Stimulated activated CD4-positive, alpha-beta T cell treated with anti-CD3 and anti-CD28 coated beads, Interleukin-4, amount 100 ng/mL, for 1 hour (primary cell): Measurements from ENCODE around the gene FBXO34.
"Not testable (repeated sequence)": the region's sequence is repeated elsewhere in the genome, so short reads cannot be mapped to it uniquely, and the experiment has no call there.

Experiments used
- DNase-seq: peaks from one replicate; pipeline ENCODE4 v3.0.0-alpha.2; 2020

The FBXO34 gene

DNA sequence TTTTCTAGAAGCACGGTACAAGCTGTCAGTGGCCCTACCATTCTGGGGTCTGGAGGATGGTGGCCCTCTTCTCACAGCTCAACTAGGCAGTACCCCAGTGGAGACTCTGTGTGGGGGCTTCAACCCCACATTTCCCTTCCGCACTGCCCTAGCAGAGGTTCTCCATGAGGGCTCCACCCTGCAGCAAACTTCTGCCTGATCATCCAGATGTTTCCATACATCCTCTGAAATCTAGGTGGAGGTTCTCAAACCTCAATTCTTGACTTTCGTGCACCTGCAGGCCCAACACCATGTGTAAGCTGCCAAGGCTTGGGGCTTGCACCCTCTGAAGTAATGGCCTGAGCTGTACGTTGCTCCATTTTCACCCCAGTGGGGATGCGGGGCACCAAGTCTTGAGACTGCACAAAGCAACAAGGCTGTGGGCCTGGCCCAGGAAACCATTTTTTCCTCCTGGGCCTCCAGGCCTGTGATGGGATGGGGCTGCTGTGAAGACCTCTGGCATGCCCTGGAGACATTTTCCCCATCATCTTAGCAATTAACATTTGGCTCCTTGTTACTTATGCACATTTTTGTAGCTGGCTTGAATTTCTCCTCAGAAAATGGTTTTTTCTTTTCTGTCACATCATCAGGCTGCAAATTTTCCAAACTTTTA, 41.3 kb downstream of the FBXO34 start:
- DNase-seq: not testable (repeated sequence)

DNA sequence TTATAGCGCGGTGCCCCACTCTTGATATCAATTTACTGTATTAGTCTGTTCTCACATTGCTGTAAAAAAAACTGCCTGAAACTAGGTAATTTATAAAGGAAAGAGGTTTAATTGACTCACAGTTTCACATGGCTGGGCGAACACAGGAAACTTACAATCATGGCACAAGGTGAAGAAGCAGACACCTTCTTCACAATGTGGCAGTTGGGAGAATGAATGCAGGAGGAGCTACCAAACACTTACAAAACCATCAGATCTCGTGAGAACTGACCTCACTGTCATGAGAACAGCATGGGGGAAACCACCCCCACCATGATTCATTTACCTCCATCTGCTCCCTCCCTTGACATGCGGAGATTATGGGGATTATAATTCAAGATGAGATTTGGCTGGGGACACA, 42.3 kb downstream of the FBXO34 start:
- no peak for DNase-seq

DNA sequence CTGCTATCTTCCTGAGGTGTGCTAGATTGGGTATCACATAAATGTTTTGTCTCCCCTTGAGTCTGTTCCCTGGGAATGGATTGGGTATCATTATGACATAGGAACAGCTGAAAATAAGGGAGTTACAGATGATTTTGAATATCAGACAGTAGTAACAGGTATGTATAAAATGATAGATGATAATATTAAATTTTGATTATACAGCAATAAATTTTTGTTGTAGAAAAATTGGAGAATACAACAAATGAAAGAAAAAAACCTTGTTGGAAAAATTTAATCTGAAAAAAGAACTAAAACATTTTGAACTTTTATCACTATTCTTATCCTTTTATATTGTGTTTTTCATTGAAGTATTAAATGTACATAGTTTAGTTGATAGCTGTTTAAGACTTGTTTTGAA, 43.2 kb downstream of the FBXO34 start:
- DNase-seq: no peak

DNA sequence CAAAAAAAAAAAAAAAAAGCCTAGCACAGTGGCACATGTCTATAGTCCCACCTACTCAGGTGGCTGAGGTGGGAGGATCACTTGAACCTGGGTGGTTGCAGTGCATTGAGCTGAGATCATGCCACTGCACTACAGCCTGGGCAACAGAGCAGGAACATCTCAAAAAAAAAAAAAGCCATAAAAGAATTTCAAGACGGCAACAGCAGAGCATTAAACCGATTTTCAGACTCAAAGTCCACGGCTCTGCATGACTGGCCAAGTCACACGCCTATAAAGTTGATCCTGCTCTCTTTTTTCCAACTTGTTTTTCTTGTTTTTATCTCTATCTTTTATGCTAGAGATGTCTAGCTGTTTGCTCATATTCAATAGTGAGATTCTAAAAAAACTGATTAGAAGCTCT, 45.3 kb downstream of the FBXO34 start:
- DNase-seq: no peak

DNA sequence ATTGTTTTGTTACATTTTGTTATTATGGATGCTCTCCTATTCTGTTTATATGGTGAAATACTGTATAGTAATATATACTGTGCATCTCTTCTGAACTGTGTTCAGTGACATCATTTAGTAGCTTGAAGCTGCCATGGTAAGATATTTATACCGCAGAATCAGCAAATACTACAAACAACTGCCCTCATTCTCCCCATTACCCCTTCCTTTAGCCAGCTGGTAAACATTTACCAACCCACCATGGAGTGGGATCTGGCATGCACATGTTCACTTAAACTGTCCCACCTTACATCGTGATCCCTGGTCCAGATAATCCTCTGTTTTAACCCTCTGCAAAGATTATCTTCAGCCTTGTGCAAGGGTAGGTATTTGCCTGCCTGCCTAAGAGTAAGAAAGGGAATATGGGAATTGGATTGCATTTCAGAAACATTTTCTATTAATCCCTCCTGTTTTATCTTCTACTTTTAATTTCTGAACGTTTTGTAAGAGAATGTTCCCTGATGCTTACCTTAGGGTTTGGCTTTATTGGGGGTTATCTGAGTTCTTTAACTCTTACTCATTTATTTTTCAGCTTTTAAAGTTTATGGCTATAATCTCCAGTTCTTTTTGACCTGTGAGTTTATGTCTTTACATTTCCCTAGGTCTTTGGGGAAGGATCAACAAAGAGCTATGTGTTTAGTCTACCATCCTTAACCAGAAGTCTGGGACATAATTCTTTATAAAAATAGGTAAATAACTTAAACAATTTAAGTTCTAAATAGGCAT, 46.5 kb downstream of the FBXO34 start:
- no peak for DNase-seq

DNA sequence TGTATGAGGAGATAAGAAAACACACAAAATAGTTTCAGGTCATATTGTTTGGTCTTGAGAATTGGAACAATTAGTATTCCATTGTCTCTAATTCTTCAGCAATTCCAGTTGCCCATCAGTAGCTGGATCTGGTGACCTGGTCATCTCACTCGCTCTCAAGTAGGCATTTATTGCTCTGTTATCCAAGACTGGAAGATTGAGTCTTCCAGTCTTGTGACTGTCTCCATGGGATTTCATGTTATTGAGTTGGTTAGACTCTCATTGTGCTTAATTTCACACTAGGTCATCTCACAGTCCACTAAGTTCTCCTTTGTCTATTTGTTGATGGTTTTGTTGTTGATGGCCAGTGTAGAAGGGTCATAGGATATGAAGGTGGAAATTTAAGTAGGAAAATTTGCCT, 47.5 kb downstream of the FBXO34 start:
- no peak for DNase-seq

DNA sequence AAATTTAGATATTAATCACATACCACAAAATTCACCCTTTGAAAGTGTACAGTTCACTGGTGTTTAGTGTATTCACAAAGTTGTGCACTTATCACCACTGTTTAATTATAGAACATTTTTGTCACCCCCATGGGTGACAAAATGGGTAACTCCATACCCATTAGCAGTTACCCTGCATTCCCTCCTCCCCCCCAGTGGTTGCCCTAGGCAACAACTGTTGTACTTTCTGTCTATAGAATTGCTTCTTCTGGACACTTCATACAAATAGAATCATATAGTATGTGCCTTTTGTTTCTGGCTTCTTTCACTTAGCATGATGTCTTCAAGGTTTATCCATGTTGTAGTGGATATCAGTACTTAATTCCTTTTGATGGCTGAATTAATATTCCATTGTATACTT, 52.7 kb downstream of the FBXO34 start:
- no peak for DNase-seq

DNA sequence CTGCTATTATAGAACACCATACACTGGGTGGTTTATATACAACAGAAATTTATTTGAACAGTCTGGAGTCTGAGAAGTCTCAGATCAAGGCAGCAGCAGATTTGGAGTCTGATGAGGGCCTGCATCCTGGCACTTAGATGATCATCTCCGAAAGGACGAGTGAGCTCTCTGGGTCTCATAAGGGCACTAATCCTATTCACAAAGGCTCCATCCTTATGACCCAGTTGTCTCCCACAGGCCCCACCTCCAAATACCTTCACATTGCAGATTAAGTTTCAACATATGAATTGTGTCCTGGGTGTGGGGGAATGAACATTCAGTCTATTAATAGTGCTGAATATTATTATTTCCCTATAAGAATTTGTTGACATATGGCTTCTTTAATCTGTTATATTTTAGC, 53.6 kb downstream of the FBXO34 start:
- DNase-seq: no peak

DNA sequence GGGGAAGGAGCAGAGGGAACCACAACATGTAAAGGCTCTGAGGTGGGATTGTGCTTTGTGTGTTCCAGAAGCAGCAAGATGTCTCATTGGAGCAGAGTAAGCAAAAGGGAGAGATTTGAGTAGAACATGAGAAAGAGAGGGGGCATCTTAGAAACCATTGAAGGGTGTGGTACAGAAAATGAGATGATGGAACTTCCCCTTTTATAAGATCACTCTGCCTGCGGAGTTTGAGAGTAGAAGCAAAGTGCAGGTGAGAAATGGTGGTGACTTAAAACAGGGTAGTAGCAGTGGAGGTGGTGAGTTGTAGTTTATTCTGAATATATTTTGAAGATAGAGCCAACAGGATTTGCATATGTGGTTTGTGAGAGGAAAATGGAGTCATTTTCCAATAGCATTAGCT, 56.0 kb downstream of the FBXO34 start:
- no peak for DNase-seq

DNA sequence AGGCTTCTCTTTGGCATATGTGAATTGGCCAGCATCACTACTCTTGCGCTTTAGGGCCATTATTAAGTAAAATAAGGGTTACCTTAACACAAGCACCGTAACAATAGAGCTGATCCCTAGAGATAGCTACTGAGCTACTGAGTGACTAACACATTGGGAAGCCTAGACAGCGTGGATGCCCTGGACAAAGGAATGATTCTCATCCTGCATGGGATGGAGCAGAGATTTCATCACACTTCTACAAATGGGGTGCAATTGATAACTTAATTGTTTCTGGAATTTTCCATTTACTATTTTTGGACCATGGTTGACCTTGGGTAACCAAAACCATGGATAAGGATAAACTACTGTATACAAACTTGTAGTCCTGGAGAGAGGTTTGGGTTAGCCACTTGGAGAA, 57.1 kb downstream of the FBXO34 start:
- DNase-seq: no peak

DNA sequence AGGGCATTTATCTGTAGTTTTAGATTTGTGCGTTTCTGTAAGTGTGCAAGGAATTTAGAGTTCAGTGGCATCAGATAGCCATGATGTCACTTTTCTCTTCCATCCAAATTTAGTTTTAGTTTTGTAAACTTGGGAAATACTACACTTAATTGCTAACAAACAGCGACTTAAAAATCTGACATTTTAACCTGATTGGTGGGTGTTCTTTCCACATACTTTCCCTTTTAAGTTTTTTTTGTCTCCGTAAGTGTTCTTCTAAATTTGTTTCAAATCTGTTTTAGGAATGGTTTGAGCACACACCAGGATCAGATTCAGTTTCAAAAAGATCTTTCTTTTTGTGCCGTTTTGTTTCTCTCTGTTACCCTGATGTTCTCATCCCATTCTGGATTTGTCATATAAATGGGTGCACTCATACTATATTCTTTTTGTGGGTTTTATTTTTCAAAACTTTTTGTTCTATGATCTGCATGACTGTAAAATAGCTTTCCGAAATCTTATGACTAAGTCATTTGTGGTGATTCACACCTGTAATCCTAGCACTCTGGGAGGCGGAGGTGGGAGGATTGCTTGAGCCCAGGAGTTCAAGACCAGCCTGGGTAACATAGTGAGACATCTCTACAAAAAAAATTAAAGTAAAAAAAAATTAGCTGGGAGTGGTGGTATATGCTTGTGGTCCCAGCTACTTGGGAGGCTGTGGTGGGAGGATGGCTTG, 58.9 kb downstream of the FBXO34 start:
- DNase-seq: peak; percentile 36

DNA sequence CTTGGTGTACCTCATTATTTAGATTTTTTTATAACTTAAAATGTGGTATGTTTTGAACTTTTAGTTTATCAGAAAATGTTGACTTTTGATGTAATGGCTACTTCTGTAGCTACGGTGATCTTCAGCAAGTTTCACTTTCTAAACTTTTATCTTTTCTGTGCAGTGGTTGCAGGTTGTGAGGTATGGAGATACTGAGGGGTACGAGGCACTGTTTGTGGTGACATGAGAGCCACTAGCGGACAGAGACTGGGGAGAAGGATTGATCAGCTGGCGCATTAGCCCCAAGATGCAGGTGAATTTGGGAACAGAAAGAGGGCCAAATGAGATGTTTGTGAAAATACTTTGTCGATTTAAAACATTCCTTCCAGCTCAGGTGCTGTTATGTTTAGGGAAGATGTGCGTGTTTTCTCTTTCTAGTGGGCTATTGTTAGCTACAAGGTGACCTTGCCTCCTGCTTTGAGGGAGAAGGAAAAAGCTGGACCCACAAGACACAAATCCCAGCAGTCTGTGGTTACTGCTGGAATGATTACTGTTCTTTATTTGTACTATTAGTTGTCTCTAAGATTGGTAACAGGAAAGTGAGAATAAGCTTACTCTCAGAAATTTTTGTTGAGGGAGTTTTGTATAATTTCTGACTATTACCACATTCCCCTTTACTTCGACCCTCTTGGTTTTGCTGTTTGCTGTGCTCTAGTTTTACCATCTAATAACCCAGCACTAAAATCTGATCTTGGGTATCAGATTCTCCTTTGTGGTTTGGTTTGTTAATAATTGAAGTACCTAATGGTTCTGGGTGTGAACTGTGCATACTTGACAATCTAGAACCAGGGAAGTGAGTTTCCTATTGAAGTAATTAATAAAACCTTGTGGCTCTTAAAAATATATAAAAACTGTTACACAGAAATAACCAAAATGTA, 61.7 kb downstream of the FBXO34 start:
- no peak for DNase-seq

DNA sequence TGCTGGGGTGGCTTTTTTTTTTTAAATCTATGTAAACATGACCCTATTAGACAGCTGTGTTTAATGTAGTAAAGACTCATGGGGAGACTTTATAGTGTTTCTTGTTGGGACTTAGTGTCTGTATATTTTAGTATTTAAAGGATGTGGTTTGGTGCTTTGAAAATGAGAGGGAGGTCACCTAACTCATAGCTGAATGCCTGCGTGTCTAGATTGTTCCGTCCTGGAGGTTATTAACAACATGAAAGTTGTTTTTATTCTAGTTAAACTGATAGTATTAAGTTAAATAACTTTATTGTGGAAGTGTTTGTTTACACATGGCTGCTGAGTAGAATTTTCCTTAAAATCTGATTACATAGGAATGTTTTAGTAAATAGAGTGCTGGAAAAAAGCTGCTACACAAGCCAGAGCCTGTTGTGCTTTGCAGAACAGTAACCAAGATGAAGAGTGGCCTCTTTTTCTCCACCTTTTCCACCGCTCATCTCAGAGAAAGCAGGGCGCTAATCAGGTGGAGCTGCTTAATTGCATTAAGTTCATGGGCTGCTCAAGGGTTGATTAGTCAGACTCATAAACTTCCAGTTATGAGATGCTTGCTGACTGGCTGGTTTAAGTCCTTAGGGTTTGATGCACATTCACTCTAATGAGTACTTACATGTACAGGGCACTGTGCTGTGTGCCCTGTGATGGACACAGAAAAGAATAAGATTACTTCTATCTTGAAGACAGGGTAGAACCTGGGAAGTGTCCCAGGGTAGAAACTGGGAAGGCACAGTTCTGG, 62.7 kb downstream of the FBXO34 start:
- no peak for DNase-seq

DNA sequence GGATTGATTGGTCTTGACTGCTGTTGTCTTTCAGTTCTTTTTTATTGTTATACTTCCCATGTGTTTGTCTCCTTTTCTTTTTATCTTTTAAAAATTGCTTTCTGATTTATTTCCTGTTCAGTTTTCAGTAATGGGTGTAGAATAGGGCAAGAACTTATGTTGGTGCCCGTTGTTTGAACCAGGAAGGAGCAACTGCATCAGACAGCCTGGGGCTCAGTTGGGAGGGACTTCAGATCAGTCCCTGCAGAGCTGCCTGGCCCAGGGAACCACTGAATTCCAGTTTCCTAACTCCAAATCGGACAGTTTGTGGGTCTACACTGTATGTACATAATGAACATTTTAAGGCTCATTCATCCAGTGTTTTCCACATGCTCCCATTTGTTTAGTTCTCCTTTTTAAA, 64.9 kb downstream of the FBXO34 start:
- no peak for DNase-seq

DNA sequence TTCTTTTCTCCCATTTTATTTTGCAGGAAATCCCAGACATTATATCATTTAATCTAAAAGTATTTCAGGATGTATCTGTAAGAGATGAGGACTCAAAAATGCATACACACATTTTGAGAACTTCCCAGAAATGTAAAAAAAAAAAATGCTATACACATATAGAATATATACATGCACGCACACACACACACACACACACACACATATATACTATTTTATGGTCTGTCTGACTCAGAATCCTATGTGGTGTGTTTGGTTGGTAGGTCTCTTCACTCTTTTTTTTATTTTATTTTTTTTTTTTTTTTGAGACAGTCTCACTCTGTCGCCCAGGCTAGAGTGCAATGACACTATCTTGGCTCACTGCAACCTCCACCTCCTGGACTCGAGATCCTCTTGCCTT, 65.5 kb downstream of the FBXO34 start:
- no peak for DNase-seq

DNA sequence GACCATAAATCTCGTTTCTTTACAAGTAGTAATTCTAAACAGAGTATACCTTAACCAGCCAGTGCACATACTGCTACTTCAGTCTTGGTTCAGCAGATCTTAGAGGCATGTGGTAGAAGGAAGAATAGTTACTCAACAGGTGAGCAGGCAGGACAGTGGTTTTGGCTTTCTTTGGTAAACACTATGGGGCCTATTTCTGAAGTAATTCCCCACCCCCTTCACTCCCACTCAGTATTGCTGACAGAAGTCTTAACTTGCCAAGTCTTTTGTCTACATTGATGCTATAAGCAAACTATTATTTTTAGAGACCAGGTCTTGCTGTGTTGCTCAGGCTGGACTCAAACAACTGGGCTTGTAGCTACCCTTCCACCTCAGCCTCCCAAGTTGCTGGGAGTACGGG, 68.5 kb downstream of the FBXO34 start:
- no peak for DNase-seq

DNA sequence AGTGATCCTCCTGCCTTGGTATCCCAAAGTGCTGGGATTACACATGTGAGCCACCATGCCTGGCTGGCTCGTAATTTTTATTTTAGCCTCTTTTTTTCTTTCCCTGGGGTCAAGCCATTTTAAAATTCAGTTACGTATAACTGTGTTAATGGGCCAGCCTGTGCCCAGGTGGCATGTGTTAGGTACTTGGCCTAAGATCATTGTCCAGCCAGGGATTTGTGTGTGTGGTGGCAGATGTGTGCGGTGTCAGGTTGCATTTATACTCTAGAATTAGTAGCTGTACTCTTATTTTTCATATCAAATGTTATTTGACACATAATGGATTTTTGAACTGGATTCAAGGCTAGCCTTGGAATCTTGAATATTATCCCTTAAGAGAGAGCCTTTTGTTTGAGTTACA, 69.3 kb downstream of the FBXO34 start:
- DNase-seq: no peak

DNA sequence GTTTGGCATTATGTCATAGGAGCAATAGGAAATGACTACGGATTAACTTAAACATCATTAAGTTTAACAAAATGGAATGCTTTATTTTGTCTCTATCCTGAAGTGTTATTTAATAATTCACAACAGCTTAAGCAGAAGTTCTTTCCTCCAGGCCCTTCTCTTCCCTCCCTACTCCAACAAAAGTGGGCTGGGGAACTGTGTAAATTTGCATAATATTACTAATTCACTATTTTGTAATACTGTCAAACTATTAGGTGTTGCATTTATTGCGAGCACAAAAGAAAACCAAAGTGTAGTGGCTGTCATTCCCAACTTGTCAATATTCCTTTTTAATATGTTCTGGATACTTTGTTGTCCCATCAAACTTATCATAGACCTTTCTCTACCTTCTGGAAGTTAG, 70.6 kb downstream of the FBXO34 start:
- no peak for DNase-seq

DNA sequence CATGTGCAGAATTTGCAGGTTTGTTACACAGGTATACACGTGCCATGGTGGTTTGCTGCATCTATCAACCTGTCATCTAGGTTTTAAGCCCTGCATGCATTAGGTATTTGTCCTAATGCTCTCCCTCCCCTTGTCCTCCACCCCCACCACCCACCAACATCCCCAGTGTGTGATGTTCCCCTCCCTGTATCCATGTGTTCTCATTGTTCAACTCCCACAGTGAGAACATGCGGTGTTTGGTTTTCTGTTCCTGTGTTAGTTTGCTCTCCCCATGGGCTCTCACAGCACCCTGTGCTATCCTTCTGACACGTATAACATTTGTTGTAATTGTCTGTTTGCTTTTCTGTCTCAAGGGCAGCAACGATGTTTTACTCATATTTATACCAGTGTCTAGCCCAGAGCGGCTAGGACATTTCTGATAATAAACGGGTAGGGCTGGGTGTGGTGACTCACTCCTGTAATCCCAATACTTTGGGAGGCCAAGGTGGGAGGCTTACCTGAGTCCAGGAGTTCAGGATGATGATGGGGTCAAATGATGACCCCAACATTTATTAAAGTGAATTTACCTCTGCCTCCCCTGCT, 73.5 kb downstream of the FBXO34 start:
- DNase-seq: not testable (repeated sequence)

DNA sequence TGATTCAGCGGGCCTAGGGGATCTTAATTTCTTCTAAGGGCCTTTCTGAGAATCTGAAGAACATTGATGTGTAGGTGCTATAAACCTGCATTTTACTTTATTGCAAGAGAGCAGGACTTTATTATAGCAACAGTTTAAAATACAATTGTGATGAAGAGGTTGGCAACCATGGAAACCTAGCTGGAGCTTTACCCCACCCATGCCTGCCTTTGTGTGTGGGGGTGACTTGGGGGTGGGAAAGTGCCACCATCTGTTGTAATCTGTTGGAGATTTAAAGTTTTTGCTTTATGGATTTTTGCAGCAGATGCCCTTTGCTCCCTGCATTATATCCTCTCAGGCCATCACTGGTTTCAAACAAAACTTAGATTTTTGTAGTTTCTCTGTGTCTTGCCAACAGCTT, 75.8 kb downstream of the FBXO34 start:
- no peak for DNase-seq

DNA sequence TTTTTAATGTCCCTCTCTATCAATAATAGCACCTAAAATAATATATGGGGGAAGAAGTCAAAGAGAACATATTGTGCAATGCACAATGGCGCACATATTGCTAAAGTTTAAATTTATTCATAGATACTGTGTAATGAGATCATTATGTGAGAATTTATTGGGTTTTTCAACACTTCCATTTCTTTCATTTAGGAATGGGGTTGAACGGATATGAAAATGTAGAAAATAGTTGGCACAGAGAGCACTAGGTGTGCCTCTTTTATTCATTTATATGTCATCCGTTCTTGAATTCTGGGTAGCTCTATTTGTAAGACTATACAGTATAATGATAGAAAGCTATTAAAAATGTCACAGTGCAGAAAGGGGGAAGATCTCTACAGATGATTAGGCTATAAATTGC, 76.5 kb downstream of the FBXO34 start:
- no peak for DNase-seq
